ENCODE measurements around the gene UGT2B17. TPM values are rescaled to one million over a fixed set of nuclear protein-coding genes. Genes with fewer than 3 reads are reported as not detected.
"Not testable (repeated sequence)": the region's sequence is repeated elsewhere in the genome, so short reads cannot be mapped to it uniquely, and the experiment has no call there.

Gene UGT2B17
- total RNA-seq, 2 donors from 2014 or later: 561 to 639 TPM

- intact Hi-C loops (cut with DNase I); H3K36me3 ChIP-seq; H3K9me3 ChIP-seq; DNase-seq; H3K4me1 ChIP-seq; H3K4me3 ChIP-seq; H3K27ac ChIP-seq; H3K9ac ChIP-seq (ENCODE audit: low read depth in 2 of 2, low read length in 2 of 2); H3K27me3 ChIP-seq: not testable (repeated sequence)
These were observed 22.3 kb downstream of the UGT2B17 start for GRCh38 chr4:68553830-68554229.

GRCh38 chr4:68552818-68553811 lies 23.0 kb downstream of the UGT2B17 start:
- H3K9ac ChIP-seq (ENCODE audit: low read depth in 2 of 2, low read length in 2 of 2); H3K36me3 ChIP-seq; H3K4me3 ChIP-seq; H3K27me3 ChIP-seq; H3K9me3 ChIP-seq; intact Hi-C loops (cut with DNase I); H3K4me1 ChIP-seq; DNase-seq; H3K27ac ChIP-seq: not testable (repeated sequence)

DNA sequence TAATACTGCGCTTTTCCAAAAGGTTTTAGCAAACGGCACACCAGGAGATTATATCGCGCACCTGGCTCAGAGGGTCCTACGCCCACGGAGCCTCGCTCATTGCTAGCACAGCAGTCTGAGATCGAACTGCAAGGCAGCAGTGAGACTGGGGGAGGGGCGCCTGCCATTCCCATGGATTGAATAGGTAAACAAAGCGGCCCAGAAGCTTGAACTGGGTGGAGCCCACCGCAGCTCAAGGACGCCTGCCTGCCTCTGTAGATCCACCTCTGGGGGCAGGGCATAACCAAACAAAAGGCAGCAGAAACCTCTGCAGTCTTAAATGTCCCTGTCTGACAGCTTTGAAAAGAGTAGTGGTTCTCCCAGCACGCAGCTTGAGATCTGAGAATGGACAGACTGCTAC lies 33.4 kb downstream of the UGT2B17 start:
- H3K4me1 ChIP-seq; H3K9me3 ChIP-seq; H3K9ac ChIP-seq (ENCODE audit: low read depth in 2 of 2, low read length in 2 of 2); H3K27me3 ChIP-seq; DNase-seq; intact Hi-C loops (cut with DNase I); H3K27ac ChIP-seq; H3K36me3 ChIP-seq; H3K4me3 ChIP-seq: not testable (repeated sequence)

- H3K4me3 ChIP-seq: no peak overlapping the region
- no peak overlapping the region for H3K27ac ChIP-seq
- no peaks in the 10 kb centered on the region for H3K27me3 ChIP-seq
- no peaks in the 10 kb centered on the region for H3K4me1 ChIP-seq
- DNase-seq: no peak
- no peaks in the 10 kb centered on the region for H3K36me3 ChIP-seq
- H3K9ac ChIP-seq (ENCODE audit: low read depth in 2 of 2, low read length in 2 of 2): no peak overlapping the region
- H3K9me3 ChIP-seq: no peaks in the 10 kb centered on the region
- no peak for TF ChIP-seq CTCF (IDR thresholded peaks at IDR 0.05)
- intact Hi-C loops (cut with DNase I): no loop called here
These were observed 39.7 kb downstream of the UGT2B17 start for GRCh38 chr4:68536375-68536774.

- intact Hi-C loops (cut with DNase I): no loop called here
- no peak overlapping the region for H3K4me3 ChIP-seq
- no peaks in the 10 kb centered on the region for H3K9me3 ChIP-seq
- no peaks in the 10 kb centered on the region for H3K4me1 ChIP-seq
- no peaks in the 10 kb centered on the region for H3K27me3 ChIP-seq
- no peaks in the 10 kb centered on the region for H3K36me3 ChIP-seq
- DNase-seq: no peak
- TF ChIP-seq CTCF (IDR thresholded peaks at IDR 0.05): no peak
- no peak overlapping the region for H3K27ac ChIP-seq
- H3K9ac ChIP-seq (ENCODE audit: low read depth in 2 of 2, low read length in 2 of 2): no peak overlapping the region
These were observed 40.1 kb downstream of the UGT2B17 start for GRCh38 chr4:68535974-68536373.

- H3K9me3 ChIP-seq; H3K27ac ChIP-seq; H3K4me3 ChIP-seq; H3K9ac ChIP-seq (ENCODE audit: low read depth in 2 of 2, low read length in 2 of 2); H3K4me1 ChIP-seq; H3K36me3 ChIP-seq; DNase-seq; H3K27me3 ChIP-seq; intact Hi-C loops (cut with DNase I): not testable (repeated sequence)
These were observed 53.9 kb downstream of the UGT2B17 start for GRCh38 chr4:68522232-68522631.

- H3K27ac ChIP-seq: no peak overlapping the region
- no peak for TF ChIP-seq CTCF (IDR thresholded peaks at IDR 0.05)
- no peaks in the 10 kb centered on the region for H3K4me1 ChIP-seq
- no peak overlapping the region for H3K9ac ChIP-seq (ENCODE audit: low read depth in 2 of 2, low read length in 2 of 2)
- no peaks in the 10 kb centered on the region for H3K36me3 ChIP-seq
- no peak for DNase-seq
- intact Hi-C loops (cut with DNase I): no loop called here
- H3K9me3 ChIP-seq: no peaks in the 10 kb centered on the region
- no peak overlapping the region for H3K4me3 ChIP-seq
- H3K27me3 ChIP-seq: no peaks in the 10 kb centered on the region
These were observed 55.1 kb downstream of the UGT2B17 start for GRCh38 chr4:68520985-68521384.

All from colonic mucosa (tissue), 4 donors.